H9 (cell line): ENCODE measurements around the gene GPR157. TPM values are rescaled to one million over a fixed set of nuclear protein-coding genes. Genes with fewer than 3 reads are reported as not detected.

Source experiments
- DNase-seq: peaks from one replicate; pipeline ENCODE4 v3.0.0-alpha.2; 2017
- H2AFZ ChIP-seq: one replicate; pipeline ENCODE4 v1.6.1; 2013; ENCODE audit warnings: mild to moderate bottlenecking, low read length, control low read depth, moderate library complexity
- H2AK5ac ChIP-seq: 2 replicates; pipeline ENCODE4 v1.6.1; 2013; ENCODE audit warnings: low read length, control low read depth, mixed read lengths; ENCODE audit not compliant: insufficient read length
- H2BK120ac ChIP-seq: one replicate; pipeline ENCODE4 v1.6.1; 2013; ENCODE audit warnings: low read depth, mild to moderate bottlenecking, low read length, control low read depth, inconsistent platforms; ENCODE audit not compliant: poor library complexity, severe bottlenecking
- H2BK12ac ChIP-seq: 2 replicates; pipeline ENCODE4 v1.6.1; 2013; ENCODE audit warnings: low read length, control low read depth, mixed read lengths, low read depth; ENCODE audit not compliant: insufficient read length
- H2BK15ac ChIP-seq: 2 replicates; pipeline ENCODE4 v1.6.1; 2013; ENCODE audit warnings: low read depth, low read length, control low read depth
- H2BK20ac ChIP-seq: one replicate; pipeline ENCODE4 v1.6.1; 2013; ENCODE audit warnings: low read depth, mild to moderate bottlenecking, low read length, control low read depth, inconsistent platforms; ENCODE audit not compliant: poor library complexity, severe bottlenecking
- H2BK5ac ChIP-seq: 2 replicates; pipeline ENCODE4 v1.6.1; 2013; ENCODE audit warnings: low read length, control low read depth, mixed read lengths; ENCODE audit not compliant: insufficient read length
- H3K14ac ChIP-seq: 2 replicates; pipeline ENCODE4 v1.6.1; 2013; ENCODE audit warnings: low read length, control low read depth; ENCODE audit not compliant: insufficient read depth
- H3K18ac ChIP-seq: 2 replicates; pipeline ENCODE4 v1.6.1; 2013; ENCODE audit warnings: low read depth, mild to moderate bottlenecking, mixed read lengths, low read length, control low read depth; ENCODE audit not compliant: insufficient read length
- H3K23ac ChIP-seq: 2 replicates; pipeline ENCODE4 v1.6.1; 2013; ENCODE audit warnings: low read length, control low read depth, mixed read lengths, low read depth; ENCODE audit not compliant: insufficient read length
- H3K23me2 ChIP-seq: 2 replicates; pipeline ENCODE4 v1.6.1; 2013; ENCODE audit warnings: low read depth, mild to moderate bottlenecking, mixed read lengths, low read length, control low read depth; ENCODE audit not compliant: insufficient read length, poor library complexity, severe bottlenecking
- H3K27ac ChIP-seq: 2 replicates; pipeline ENCODE4 v1.5.1; 2013; ENCODE audit warnings: low read length, control low read depth, mixed read lengths, low read depth; ENCODE audit not compliant: insufficient read length
- H3K27me3 ChIP-seq: 2 replicates; pipeline ENCODE4 v1.6.1; 2013; ENCODE audit warnings: low read length, control low read depth, inconsistent platforms; ENCODE audit not compliant: insufficient read depth
- H3K4ac ChIP-seq: 2 replicates; pipeline ENCODE4 v1.6.1; 2013; ENCODE audit warnings: low read depth, mild to moderate bottlenecking, control low read depth, inconsistent platforms, low read length, moderate library complexity
- H3K4me1 ChIP-seq: 2 replicates; pipeline ENCODE4 v1.6.1; 2013; ENCODE audit warnings: low read length, control low read depth, inconsistent platforms; ENCODE audit not compliant: insufficient read depth
- H3K4me2 ChIP-seq: 2 replicates; pipeline ENCODE4 v1.6.1; 2013; ENCODE audit warnings: low read length, control low read depth, mixed read lengths; ENCODE audit not compliant: insufficient read length, insufficient read depth
- H3K56ac ChIP-seq: 2 replicates; pipeline ENCODE4 v1.6.1; 2013; ENCODE audit warnings: low read depth, mild to moderate bottlenecking, mixed read lengths, low read length, control low read depth; ENCODE audit not compliant: insufficient read length
- H3K79me1 ChIP-seq: 2 replicates; pipeline ENCODE4 v1.6.1; 2013; ENCODE audit warnings: low read depth, mild to moderate bottlenecking, moderate library complexity, low read length, control low read depth, inconsistent platforms; ENCODE audit not compliant: insufficient read depth, poor library complexity, severe bottlenecking
- H3K79me2 ChIP-seq: 2 replicates; pipeline ENCODE4 v1.6.1; 2013; ENCODE audit warnings: low read length, control low read depth, inconsistent platforms; ENCODE audit not compliant: insufficient read depth
- H3K9ac ChIP-seq: 2 replicates; pipeline ENCODE4 v1.6.1; 2013; ENCODE audit warnings: low read length, control low read depth, mixed read lengths; ENCODE audit not compliant: insufficient read length; ENCODE audit errors: extremely low read depth
- H3K9me3 ChIP-seq: one replicate; pipeline ENCODE4 v1.6.1; 2013; ENCODE audit warnings: low read depth, low read length, inconsistent platforms; ENCODE audit not compliant: control insufficient read depth
- H3T11ph ChIP-seq: one replicate; pipeline ENCODE4 v1.6.1; 2013; ENCODE audit warnings: mild to moderate bottlenecking, low read length, control low read depth, inconsistent platforms
- H4K20me1 ChIP-seq: one replicate; pipeline ENCODE4 v1.6.1; 2013; ENCODE audit not compliant: control insufficient read depth, insufficient read length, insufficient read depth
- H4K5ac ChIP-seq: 2 replicates; pipeline ENCODE4 v1.6.1; 2013; ENCODE audit warnings: low read depth, mild to moderate bottlenecking, mixed read lengths, low read length, control low read depth; ENCODE audit not compliant: insufficient read length
- H4K8ac ChIP-seq: replicated peaks from 2 replicates; pipeline ENCODE4 v1.6.1; 2013; ENCODE audit warnings: low read length, control low read depth, mixed read lengths, low read depth; ENCODE audit not compliant: insufficient read length
- H4K91ac ChIP-seq: 2 replicates; pipeline ENCODE4 v1.6.1; 2013; ENCODE audit warnings: low read depth, mild to moderate bottlenecking, moderate library complexity, mixed read lengths, low read length, control low read depth; ENCODE audit not compliant: insufficient read length
- H3K27ac Mint-ChIP-seq, 3 experiments: 2 replicates in 2 of 3; 3 replicates in 1 of 3; pipeline ENCODE4 v1.8.0; 2020 to 2021; ENCODE audit warnings: mixed read lengths in 3 of 3, mild to moderate bottlenecking in 1 of 3, moderate library complexity in 1 of 3
- H3K27me3 Mint-ChIP-seq: 2 replicates; pipeline ENCODE4 v1.8.0; 2021; ENCODE audit warnings: low read depth, mild to moderate bottlenecking, moderate library complexity, mixed read lengths
- H3K36me3 Mint-ChIP-seq, 3 experiments: 2 replicates in 2 of 3; 3 replicates in 1 of 3; pipeline ENCODE4 v1.8.0; 2020 to 2021; ENCODE audit warnings: low read depth in 3 of 3, mixed read lengths in 3 of 3; ENCODE audit not compliant: insufficient read depth in 1 of 3
- H3K4me1 Mint-ChIP-seq, 2 experiments: 2 replicates each; pipeline ENCODE4 v1.8.0; 2020; ENCODE audit warnings: mixed read lengths in 2 of 2
- H3K4me3 Mint-ChIP-seq, 2 experiments: 2 replicates in 1 of 2; 3 replicates in 1 of 2; pipeline ENCODE4 v1.8.0; 2020 to 2021; ENCODE audit warnings: mild to moderate bottlenecking in 2 of 2, mixed read lengths in 2 of 2, moderate library complexity in 1 of 2
- H3K9me3 Mint-ChIP-seq, 2 experiments: 2 replicates in 1 of 2; 3 replicates in 1 of 2; pipeline ENCODE4 v1.8.0; 2020; ENCODE audit warnings: mild to moderate bottlenecking in 2 of 2, mixed read lengths in 2 of 2, moderate library complexity in 1 of 2
- WGBS: extraction: QIAGEN DNeasy Blood & Tissue Kit; methylation state at CpG from one replicate; pipeline ENCODE4 v1.1.7; 2013; ENCODE audit warnings: missing lambda C conversion rate, low lambda C conversion rate, mixed read lengths; ENCODE audit not compliant: insufficient read length; ENCODE audit errors: extremely low coverage; 5-methylcytosine and 5-hydroxymethylcytosine counted together
- total RNA-seq: library from RNA; stranded (reverse); gene quantifications from 2 replicates; pipeline ENCODE4 v1.2.1, GENCODE V29; 2021
- TF ChIP-seq, protein P1 (sequence below): fragments of 200-600 bp; sonication (generic); conservative IDR thresholded peaks from 3 replicates; pipeline ENCODE4 v1.8.0; 2021; ENCODE audit warnings: antibody characterized with exemption, mild to moderate bottlenecking

Gene GPR157
- total RNA-seq, 1 experiment from 2014 or later: 3.8 TPM

DNA sequence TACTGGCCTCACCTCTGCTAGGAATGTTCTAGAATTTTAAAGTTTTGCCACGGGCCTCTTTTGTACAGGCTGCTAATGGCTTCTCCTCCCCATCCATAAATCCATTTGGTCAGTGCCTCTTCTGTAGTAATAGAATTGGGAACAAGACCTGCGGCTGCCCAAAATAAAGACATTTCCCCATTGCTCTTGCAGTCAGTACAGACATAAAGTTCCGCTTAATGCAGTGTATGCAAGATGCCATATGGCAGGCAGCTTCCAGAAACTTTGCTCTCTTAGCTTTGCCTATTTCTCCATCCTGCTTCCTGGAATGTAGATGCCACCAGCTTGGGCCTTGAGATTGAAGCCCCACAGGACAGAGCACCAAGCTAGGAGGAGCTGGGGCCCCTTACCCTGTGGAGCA is 55.8 kb downstream of the GPR157 start:
- Mint-ChIP-seq H3K27ac (no peak overlapping the region), H3K36me3 (no peaks in the 10 kb centered on the region), H3K27me3 (peaks cover 1% of the 10 kb centered on the region), H3K4me3 (no peak overlapping the region), H3K9me3 (no peaks in the 10 kb centered on the region), H3K4me1 (peaks cover 14% of the 10 kb centered on the region in 2 experiments)
- TF ChIP-seq, protein P1, sequence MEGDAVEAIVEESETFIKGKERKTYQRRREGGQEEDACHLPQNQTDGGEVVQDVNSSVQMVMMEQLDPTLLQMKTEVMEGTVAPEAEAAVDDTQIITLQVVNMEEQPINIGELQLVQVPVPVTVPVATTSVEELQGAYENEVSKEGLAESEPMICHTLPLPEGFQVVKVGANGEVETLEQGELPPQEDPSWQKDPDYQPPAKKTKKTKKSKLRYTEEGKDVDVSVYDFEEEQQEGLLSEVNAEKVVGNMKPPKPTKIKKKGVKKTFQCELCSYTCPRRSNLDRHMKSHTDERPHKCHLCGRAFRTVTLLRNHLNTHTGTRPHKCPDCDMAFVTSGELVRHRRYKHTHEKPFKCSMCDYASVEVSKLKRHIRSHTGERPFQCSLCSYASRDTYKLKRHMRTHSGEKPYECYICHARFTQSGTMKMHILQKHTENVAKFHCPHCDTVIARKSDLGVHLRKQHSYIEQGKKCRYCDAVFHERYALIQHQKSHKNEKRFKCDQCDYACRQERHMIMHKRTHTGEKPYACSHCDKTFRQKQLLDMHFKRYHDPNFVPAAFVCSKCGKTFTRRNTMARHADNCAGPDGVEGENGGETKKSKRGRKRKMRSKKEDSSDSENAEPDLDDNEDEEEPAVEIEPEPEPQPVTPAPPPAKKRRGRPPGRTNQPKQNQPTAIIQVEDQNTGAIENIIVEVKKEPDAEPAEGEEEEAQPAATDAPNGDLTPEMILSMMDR: no peak
- Histone ChIP-seq H3T11ph (no peak overlapping the region), H4K5ac (no peak overlapping the region), H3K79me1 (no peaks in the 10 kb centered on the region), H3K27me3 (no peaks in the 10 kb centered on the region), H4K8ac (no peak overlapping the region), H3K56ac (no peak overlapping the region), H3K27ac (no peak overlapping the region), H2BK120ac (no peak overlapping the region), H2BK15ac (no peak overlapping the region), H4K20me1 (no peaks in the 10 kb centered on the region), H3K9me3 (no peaks in the 10 kb centered on the region), H3K9ac (no peak overlapping the region), H3K18ac (no peak overlapping the region), H3K4ac (no peak overlapping the region), H3K4me1 (no peaks in the 10 kb centered on the region; the same call in 1 of the 2 replicates), H2BK5ac (no peak overlapping the region), H2AK5ac (no peak overlapping the region), H2BK12ac (no peak overlapping the region), H3K23ac (no peak overlapping the region), H4K91ac (no peak overlapping the region), H3K79me2 (no peaks in the 10 kb centered on the region), H2BK20ac (no peak overlapping the region), H2AFZ (no peak overlapping the region), H3K23me2 (no peaks in the 10 kb centered on the region), H3K14ac (no peak overlapping the region), H3K4me2 (no peak overlapping the region)
- WGBS: no CpG with 5 or more reads among the region's 3 CpGs
- no peak for DNase-seq
